Measurements from ENCODE around the gene NF1. TPM values are rescaled to one million over a fixed set of nuclear protein-coding genes. Genes with fewer than 3 reads are reported as not detected.

Gene NF1
- total RNA-seq, 2 experiments from 2014 or later = 15.5 to 18.7 TPM

- Histone ChIP-seq H3K9me3 (ENCODE audit: control insufficient read depth in 1 of 2, insufficient read depth in 1 of 2, low read length in 2 of 2) (no peaks in the 10 kb centered on the region), H3K27me3 (ENCODE audit: control insufficient read depth in 1 of 2, insufficient read depth in 2 of 2, low read length in 2 of 2) (no peaks in the 10 kb centered on the region), H3K27ac (ENCODE audit: low read depth in 1 of 2, low read length in 2 of 2) (peak overlapping the region; percentile 83 to 87), H3K4me1 (ENCODE audit: insufficient read depth, low read length) (peaks cover 12% of the 10 kb centered on the region), H3K36me3 (ENCODE audit: insufficient read depth, low read length) (no peaks in the 10 kb centered on the region), H3K4me3 (ENCODE audit: low read length) (peak overlapping the region; percentile 82)
- H3K9me3 Mint-ChIP-seq = no peaks in the 10 kb centered on the region
- intact Hi-C loops (cut with DNase I, micrococcal nuclease) = loop anchor here (2.0 to 10.0 kb wide), 2 partner anchors 13 to 55 kb away; no protein-coding TSS in a partner anchor
- peaks cover 38% of the 10 kb centered on the region for H3K36me3 Mint-ChIP-seq (ENCODE audit: low read depth)
- H3K4me1 Mint-ChIP-seq (ENCODE audit: low read depth) = peaks cover 55% of the 10 kb centered on the region
- H3K4me3 Mint-ChIP-seq = peak overlapping the region; percentile 91
- ChIA-PET POLR2A (interaction anchor here (0.7 to 9.3 kb wide), 9 partner anchors 11 to 500 kb away, joined by 3 to 157 read pairs (median 5); partner anchors contain the start of gene EVI2B), CTCF (interaction anchor here (0.6 to 1.5 kb wide), 2 partner anchors 18 to 30 kb away, joined by 3 read pairs; no protein-coding TSS in a partner anchor)
- H3K27me3 Mint-ChIP-seq = no peaks in the 10 kb centered on the region
- DNase-seq (peak in 2 of 14 experiments; percentile 37 to 57), ATAC-seq (ENCODE audit: poor library complexity) (no peak)
- TF ChIP-seq CTCF (IDR thresholded peaks at IDR 0.05) = no peak
- peak overlapping the region; percentile 93 for H3K27ac Mint-ChIP-seq
Measured at GRCh38 chr17:31320241-31320640, 225.5 kb downstream of the NF1 start.

- H3K27me3 ChIP-seq (ENCODE audit: control insufficient read depth in 1 of 2, insufficient read depth in 2 of 2, low read length in 2 of 2) = no peaks in the 10 kb centered on the region
- intact Hi-C loops (cut with DNase I, micrococcal nuclease) = loop anchor here (1.0 to 10.0 kb wide), 5 partner anchors 9 to 56 kb away; no protein-coding TSS in a partner anchor
- TF ChIP-seq CTCF (IDR thresholded peaks at IDR 0.05) = no peak
- H3K9me3 Mint-ChIP-seq = no peaks in the 10 kb centered on the region
- no peaks in the 10 kb centered on the region for H3K9me3 ChIP-seq (ENCODE audit: control insufficient read depth in 1 of 2, insufficient read depth in 1 of 2, low read length in 2 of 2)
- peaks cover 2% of the 10 kb centered on the region for H3K36me3 ChIP-seq (ENCODE audit: insufficient read depth, low read length)
- CTCF ChIA-PET = interaction anchor here (0.6 to 1.5 kb wide), 2 partner anchors 19 to 31 kb away, joined by 3 read pairs; no protein-coding TSS in a partner anchor
- POLR2A ChIA-PET = interaction anchor here (0.8 to 9.3 kb wide), 4 partner anchors 11 to 64 kb away, joined by 3 to 157 read pairs (median 4); partner anchors contain the start of gene EVI2B
- peaks cover 52% of the 10 kb centered on the region for H3K4me1 Mint-ChIP-seq (ENCODE audit: low read depth)
- peak in 2 of 14 experiments; percentile 17 to 38 for DNase-seq
- H3K27ac Mint-ChIP-seq = peak overlapping the region; percentile 93
- H3K4me3 ChIP-seq (ENCODE audit: low read length) = peak overlapping the region; percentile 82
- H3K27ac ChIP-seq (ENCODE audit: low read depth in 1 of 2, low read length in 2 of 2) = peak overlapping the region; percentile 83 to 87
- peaks cover 9% of the 10 kb centered on the region for H3K4me1 ChIP-seq (ENCODE audit: insufficient read depth, low read length)
- H3K36me3 Mint-ChIP-seq (ENCODE audit: low read depth) = peaks cover 38% of the 10 kb centered on the region
- no peak for ATAC-seq (ENCODE audit: poor library complexity)
- H3K27me3 Mint-ChIP-seq = no peaks in the 10 kb centered on the region
- peak overlapping the region; percentile 91 for H3K4me3 Mint-ChIP-seq
Measured at GRCh38 chr17:31320791-31321190, 226.0 kb downstream of the NF1 start.

- peak; percentile 52 to 95 (median 65) for DNase-seq
Measured at GRCh38 chr17:31321481-31321880, 226.7 kb downstream of the NF1 start, which contains the start of gene EVI2A. Gene EVI2A (minus strand): TSS chr17:31321622. CDS start chr17:31319013, 2,609 bp downstream.

More at GRCh38 chr17:31321481-31321880, 226.7 kb downstream of the NF1 start, which contains the start of gene EVI2A:
- no peaks in the 10 kb centered on the region for H3K9me3 ChIP-seq (ENCODE audit: control insufficient read depth in 1 of 2, insufficient read depth in 1 of 2, low read length in 2 of 2)
- peak within 1 kb of the TSS; percentile 83 to 87 for H3K27ac ChIP-seq (ENCODE audit: low read depth in 1 of 2, low read length in 2 of 2)
- ATAC-seq (ENCODE audit: poor library complexity) = peak; percentile 85
- Mint-ChIP-seq H3K27me3 (no peaks in the 10 kb centered on the region), H3K27ac (peak within 1 kb of the TSS; percentile 93), H3K4me1 (ENCODE audit: low read depth) (peaks cover 45% of the 10 kb centered on the region), H3K9me3 (no peaks in the 10 kb centered on the region), H3K36me3 (ENCODE audit: low read depth) (peaks cover 40% of the 10 kb centered on the region), H3K4me3 (peak within 1 kb of the TSS; percentile 91)
- ChIA-PET POLR2A (interaction anchor here (0.8 to 9.3 kb wide), 4 partner anchors 12 to 57 kb away, joined by 3 to 157 read pairs (median 4); partner anchors contain the start of gene EVI2B), CTCF (interaction anchor here (0.7 to 1.5 kb wide), 4 partner anchors 10 to 52 kb away, joined by 3 to 6 read pairs (median 3); no protein-coding TSS in a partner anchor)
- TF ChIP-seq CTCF (IDR thresholded peaks at IDR 0.05) = no peak
- peaks cover 7% of the 10 kb centered on the region for H3K4me1 ChIP-seq (ENCODE audit: insufficient read depth, low read length)
- peaks cover 9% of the 10 kb centered on the region for H3K36me3 ChIP-seq (ENCODE audit: insufficient read depth, low read length)
- peak within 1 kb of the TSS; percentile 82 for H3K4me3 ChIP-seq (ENCODE audit: low read length)
- no peaks in the 10 kb centered on the region for H3K27me3 ChIP-seq (ENCODE audit: control insufficient read depth in 1 of 2, insufficient read depth in 2 of 2, low read length in 2 of 2)
- intact Hi-C loops (cut with DNase I, micrococcal nuclease) = loop anchor here (1.0 to 10.0 kb wide), 5 partner anchors 10 to 57 kb away; no protein-coding TSS in a partner anchor

All from CD4-positive, alpha-beta T cell (primary cell).